Brain microvascular endothelial cell (primary cell): Measurements from ENCODE around the gene USP32.

Experiments used
- DNase-seq: peaks from one replicate; pipeline ENCODE4 v3.0.0-alpha.2; 2020
- H3K27ac ChIP-seq: fragments of 250-450 bp; sonication (Bioruptor Pico); 2 replicates; pipeline ENCODE4 v1.5.1; 2020; ENCODE audit warnings: mild to moderate bottlenecking, moderate library complexity
- H3K27me3 ChIP-seq: fragments of 250-450 bp; sonication (Bioruptor Pico); replicated peaks from 2 replicates; pipeline ENCODE4 v1.5.1; 2020; ENCODE audit warnings: mild to moderate bottlenecking
- H3K36me3 ChIP-seq: fragments of 250-450 bp; sonication (Bioruptor Pico); replicated peaks from 2 replicates; pipeline ENCODE4 v1.5.1; 2020; ENCODE audit warnings: mild to moderate bottlenecking
- H3K4me3 ChIP-seq: 2 replicates; pipeline ENCODE4 v1.5.1; 2011; ENCODE audit warnings: low read depth, mild to moderate bottlenecking, control low read depth, low read length, moderate library complexity
- in situ Hi-C: cut with HindIII; loops from 2 replicates; pipeline ENCODE4 v1.10.0; 2017; ENCODE audit warnings: low sequenced_read_pairs, low pct_ligation_motif_present
- TF ChIP-seq, protein P1 (sequence below): IDR thresholded peaks from 2 replicates; pipeline ENCODE4 v1.5.1; 2011; ENCODE audit warnings: low read depth, mild to moderate bottlenecking, moderate library complexity, low read length, control low read depth, inconsistent platforms; ENCODE audit errors: missing control alignments

USP32 gene

DNA sequence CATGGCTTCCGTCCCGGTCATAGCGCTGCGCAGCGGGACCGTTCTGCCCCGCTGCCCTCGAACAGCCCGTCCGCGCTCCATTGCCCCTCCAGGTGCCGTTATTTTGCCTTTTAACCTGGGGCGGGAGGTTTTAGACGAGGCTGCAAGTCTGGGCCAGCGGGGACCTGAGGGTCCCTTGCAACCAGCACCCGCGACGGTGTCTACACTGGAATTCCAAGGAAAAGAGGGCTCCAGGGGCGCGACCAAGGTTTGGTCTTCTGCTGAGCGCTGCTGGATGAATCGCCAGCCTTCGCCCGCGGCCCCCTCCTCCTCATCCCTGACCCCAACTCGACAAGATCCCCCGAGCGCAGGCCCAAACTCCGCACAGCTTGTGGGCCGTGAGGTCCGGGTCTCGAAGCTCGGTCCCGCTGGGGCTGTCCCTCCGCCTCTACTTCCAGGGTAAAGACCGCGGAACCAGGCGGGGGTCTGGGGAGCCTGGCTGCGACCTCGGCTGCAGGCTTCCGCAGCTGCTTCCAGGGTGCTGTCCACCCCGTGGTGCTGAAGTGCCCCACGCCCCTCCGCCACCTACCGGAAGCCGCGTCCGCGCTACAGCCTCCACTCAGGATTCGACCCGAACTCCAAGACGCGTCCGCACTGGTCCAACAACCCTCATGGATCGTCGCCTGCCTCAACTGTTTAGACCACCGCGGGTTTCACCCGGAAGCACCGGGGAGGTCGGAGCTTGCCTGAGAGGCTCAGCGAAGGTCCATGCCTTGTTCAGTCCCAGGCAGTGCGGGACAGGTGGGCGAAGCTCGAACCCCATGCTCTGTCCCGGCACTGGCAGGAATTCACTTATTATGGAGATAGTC is 252.3 kb downstream of the USP32 start:
- Histone ChIP-seq H3K36me3 (no peaks in the 10 kb centered on the region), H3K27ac (no peak overlapping the region), H3K27me3 (peaks cover 21% of the 10 kb centered on the region), H3K4me3 (peak overlapping the region; percentile 22)
- peak; percentile 53 for DNase-seq
- in situ Hi-C loops: no loop called here
- TF ChIP-seq, protein P1, sequence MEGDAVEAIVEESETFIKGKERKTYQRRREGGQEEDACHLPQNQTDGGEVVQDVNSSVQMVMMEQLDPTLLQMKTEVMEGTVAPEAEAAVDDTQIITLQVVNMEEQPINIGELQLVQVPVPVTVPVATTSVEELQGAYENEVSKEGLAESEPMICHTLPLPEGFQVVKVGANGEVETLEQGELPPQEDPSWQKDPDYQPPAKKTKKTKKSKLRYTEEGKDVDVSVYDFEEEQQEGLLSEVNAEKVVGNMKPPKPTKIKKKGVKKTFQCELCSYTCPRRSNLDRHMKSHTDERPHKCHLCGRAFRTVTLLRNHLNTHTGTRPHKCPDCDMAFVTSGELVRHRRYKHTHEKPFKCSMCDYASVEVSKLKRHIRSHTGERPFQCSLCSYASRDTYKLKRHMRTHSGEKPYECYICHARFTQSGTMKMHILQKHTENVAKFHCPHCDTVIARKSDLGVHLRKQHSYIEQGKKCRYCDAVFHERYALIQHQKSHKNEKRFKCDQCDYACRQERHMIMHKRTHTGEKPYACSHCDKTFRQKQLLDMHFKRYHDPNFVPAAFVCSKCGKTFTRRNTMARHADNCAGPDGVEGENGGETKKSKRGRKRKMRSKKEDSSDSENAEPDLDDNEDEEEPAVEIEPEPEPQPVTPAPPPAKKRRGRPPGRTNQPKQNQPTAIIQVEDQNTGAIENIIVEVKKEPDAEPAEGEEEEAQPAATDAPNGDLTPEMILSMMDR: peak; percentile 85

DNA sequence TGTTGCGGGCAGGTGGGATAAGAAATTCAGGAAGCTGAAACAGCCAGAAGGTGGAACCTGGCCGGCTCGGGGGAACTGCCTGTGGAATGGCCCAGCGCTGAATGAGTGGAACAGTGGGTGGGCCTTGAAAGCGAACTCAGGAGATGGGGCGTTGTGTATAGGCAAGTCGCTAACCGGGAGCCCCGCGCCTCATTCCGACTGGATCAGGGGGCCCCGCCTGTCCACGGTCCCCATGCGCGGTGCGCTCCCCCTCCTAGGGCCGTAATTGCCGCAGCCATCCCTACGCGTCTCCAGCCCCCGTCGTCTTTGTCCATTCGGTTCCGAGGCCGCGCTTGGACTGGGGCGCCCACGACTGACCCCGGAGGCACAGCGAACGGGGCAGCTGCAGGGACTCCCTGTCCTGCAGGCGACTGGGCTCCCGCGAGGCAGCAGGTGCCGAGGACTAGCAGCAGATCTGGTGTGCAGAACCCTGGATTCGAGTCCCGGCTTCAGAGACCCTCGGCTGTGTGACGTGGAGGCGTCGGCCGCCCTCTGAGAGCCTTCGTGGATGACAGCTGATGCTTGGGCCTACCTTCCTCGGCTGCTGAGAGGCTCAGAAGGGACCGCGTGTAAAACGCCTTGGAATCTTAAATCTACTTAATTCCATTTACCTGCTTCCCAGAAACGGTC is 253.0 kb downstream of the USP32 start:
- Histone ChIP-seq H3K27me3 (peaks cover 21% of the 10 kb centered on the region), H3K4me3 (no peak overlapping the region), H3K27ac (no peak overlapping the region), H3K36me3 (no peaks in the 10 kb centered on the region)
- in situ Hi-C loops: no loop called here
- TF ChIP-seq, protein P1: no peak
- no peak for DNase-seq

DNA sequence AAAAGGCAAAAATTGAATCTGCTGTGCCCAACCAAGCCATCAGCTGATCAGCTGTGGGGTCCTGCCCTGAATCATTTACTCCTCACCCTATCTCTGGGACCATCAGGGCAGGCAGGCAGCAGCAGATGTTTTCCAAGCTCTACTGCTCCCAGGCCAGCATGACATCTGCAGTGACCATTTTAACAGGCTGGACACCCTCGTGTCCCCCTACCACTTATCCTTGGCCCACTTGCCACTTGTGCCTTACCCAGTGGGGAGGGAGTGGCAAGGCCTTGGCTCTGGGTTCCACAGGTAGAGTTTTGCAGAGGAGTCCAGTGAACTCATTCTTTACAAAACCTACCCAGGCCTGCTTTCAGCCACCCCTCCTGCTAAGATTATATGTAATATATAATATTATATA is 254.2 kb downstream of the USP32 start:
- no peaks in the 10 kb centered on the region for H3K36me3 ChIP-seq
- DNase-seq: no peak
- in situ Hi-C loops: no loop called here
- H3K4me3 ChIP-seq: no peak overlapping the region
- H3K27ac ChIP-seq: no peak overlapping the region
- TF ChIP-seq, protein P1: no peak
- peaks cover 21% of the 10 kb centered on the region for H3K27me3 ChIP-seq

DNA sequence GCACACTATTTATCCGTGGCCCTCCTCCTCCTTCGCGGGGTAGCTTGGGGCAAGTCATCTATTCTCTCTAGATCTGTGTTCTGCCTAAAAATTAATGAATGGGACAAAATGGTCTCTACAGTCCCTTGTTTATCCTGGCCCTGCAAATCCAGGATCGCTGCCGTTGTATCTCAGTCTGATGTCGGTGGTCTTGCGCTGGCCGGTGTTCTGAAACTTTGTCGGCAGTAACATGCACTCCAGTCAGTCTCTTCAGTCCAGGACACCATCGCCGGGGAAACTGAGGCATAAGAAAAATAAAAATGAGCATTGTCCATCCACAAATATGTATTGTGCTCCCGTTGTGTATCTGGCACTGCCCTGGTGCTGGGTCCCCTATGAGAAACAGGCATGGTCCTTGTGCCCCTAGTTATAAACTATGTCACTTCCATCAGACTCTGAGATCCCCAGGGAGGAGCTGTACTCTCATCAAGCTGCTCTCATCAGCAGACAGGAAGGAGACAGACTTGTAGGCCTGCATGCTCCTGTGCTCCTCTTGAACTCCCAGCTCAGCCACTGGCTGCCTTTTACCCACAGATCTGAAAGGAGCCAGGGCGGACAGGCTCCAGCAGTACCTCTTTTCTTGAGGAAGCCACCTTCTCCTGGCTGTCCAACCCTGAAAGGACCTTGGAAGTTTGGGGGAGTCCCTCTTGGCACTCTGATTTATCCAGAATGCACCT is 255.8 kb downstream of the USP32 start:
- in situ Hi-C loops: no loop called here
- TF ChIP-seq, protein P1: no peak
- H3K27me3 ChIP-seq: peaks cover 20% of the 10 kb centered on the region
- peak overlapping the region; percentile 78 for H3K4me3 ChIP-seq
- H3K36me3 ChIP-seq: no peaks in the 10 kb centered on the region
- H3K27ac ChIP-seq: no peak overlapping the region
- no peak for DNase-seq

DNA sequence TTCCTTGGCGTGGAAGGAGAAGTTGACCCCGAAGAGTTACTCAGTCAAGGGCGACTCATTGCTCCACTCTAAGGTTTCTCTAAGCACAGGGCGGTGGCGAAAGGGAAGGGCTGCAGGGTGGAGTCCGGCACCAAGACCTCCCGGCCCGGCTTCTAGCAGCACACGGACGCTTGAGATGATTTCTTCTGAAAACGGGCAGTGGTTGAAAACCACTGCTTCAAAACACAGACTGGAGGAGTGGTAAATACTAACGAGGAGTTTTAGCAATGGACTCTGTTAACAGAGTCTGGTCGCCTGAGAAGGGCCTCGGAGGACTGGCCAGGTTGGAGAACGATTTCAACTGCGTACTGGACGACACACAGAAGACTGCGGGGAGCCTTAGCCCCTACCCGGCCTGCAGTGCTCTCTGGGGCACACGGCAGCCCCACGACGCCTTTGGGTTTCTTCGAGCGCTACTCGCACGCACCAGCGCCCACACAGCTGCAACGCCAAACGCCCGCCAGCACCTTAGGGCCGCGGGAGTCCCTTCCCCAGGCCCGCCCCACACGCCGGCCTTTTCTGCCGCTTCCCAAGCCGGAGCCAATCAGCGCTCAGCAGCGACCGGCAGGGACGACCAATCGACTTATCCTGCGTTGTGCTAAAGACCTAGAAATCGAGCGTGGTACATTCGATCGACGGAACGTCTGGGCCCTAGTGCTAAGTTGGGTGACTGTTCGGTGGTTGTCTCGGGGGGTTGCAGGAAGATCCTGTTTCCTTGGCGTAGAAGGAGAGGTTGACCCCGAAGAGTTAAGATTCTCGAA is 256.6 kb downstream of the USP32 start:
- Histone ChIP-seq H3K36me3 (no peaks in the 10 kb centered on the region), H3K27me3 (peaks cover 17% of the 10 kb centered on the region), H3K27ac (peak overlapping the region; percentile 61), H3K4me3 (peak overlapping the region; percentile 78)
- DNase-seq: peak; percentile 90
- in situ Hi-C loops: no loop called here
- TF ChIP-seq, protein P1: no peak
